ENCODE results near the gene VPS8.

GRCh38 chr3:184801241-184801785 lies 10.7 kb upstream of the VPS8 start:
- TF ChIP-seq POLR2A (IDR thresholded peaks at IDR 0.05; ENCODE audit: low read depth, low read length) (no peak), POLR2AphosphoS5 (IDR thresholded peaks at IDR 0.05; ENCODE audit: low read depth, low read length) (no peak), TAF1 (IDR thresholded peaks at IDR 0.05; ENCODE audit: low read depth, low read length) (no peak)

Measured in GM12891 (cell line).